Bronchial epithelial cell (primary cell): Measurements from ENCODE around the gene GSTA4. TPM values are rescaled to one million over a fixed set of nuclear protein-coding genes. Genes with fewer than 3 reads are reported as not detected.

Source experiments
- DNase-seq: peaks from one replicate; pipeline ENCODE4 v3.0.0-alpha.2; 2010; ENCODE audit warnings: low read depth
- FAIRE-seq: peaks from 2 replicates; lab custom pipeline; 2011; peaks lifted over from hg19 to GRCh38; lab: Jason Lieb, UNC
- H3K27me3 ChIP-seq: 2 replicates; pipeline ENCODE4 v1.5.1; 2011; ENCODE audit warnings: low read length; ENCODE audit not compliant: control insufficient read depth, insufficient read depth
- H3K36me3 ChIP-seq: 2 replicates; pipeline ENCODE4 v1.5.1; 2011; ENCODE audit warnings: low read length; ENCODE audit not compliant: control insufficient read depth, insufficient read depth
- H3K4me3 ChIP-seq: 2 replicates; pipeline ENCODE4 v1.5.1; 2011; ENCODE audit warnings: mild to moderate bottlenecking, low read depth, low read length, control low read depth
- CTCF ChIP-seq: IDR thresholded peaks from 2 replicates; pipeline ENCODE4 v1.5.1; 2011; ENCODE audit warnings: mild to moderate bottlenecking, moderate library complexity, low read length, control low read depth, inconsistent platforms; ENCODE audit not compliant: insufficient read depth, severe bottlenecking
- total RNA-seq: library from RNA; depleted of rRNA; stranded (reverse); fragments of >200 nt; gene quantifications from 2 replicates; pipeline ENCODE4 v1.2.1, GENCODE V29; 2014

The GSTA4 gene
- total RNA-seq, 1 donor from 2014 or later: 10.8 TPM

- DNase-seq (no peak), FAIRE-seq (no peak)
- no peak for TF ChIP-seq CTCF
- no peak overlapping the region for H3K4me3 ChIP-seq
- peaks cover 6% of the 10 kb centered on the region for H3K36me3 ChIP-seq
- no peaks in the 10 kb centered on the region for H3K27me3 ChIP-seq
Observed at GRCh38 chr6:52981222-52981900, 13.7 kb downstream of the GSTA4 start.

- Histone ChIP-seq H3K27me3 (no peaks in the 10 kb centered on the region), H3K36me3 (no peaks in the 10 kb centered on the region), H3K4me3 (no peak overlapping the region)
- TF ChIP-seq CTCF: no peak
- FAIRE-seq (no peak), DNase-seq (no peak)
Observed at GRCh38 chr6:52976591-52977035, 18.5 kb downstream of the GSTA4 start.

GRCh38 chr6:52976149-52976548 lies 18.9 kb downstream of the GSTA4 start:
- FAIRE-seq: no peak
- no peaks in the 10 kb centered on the region for H3K36me3 ChIP-seq
- H3K27me3 ChIP-seq: no peaks in the 10 kb centered on the region
- no peak for TF ChIP-seq CTCF
- DNase-seq: no peak
- H3K4me3 ChIP-seq: no peak overlapping the region

- no peak for FAIRE-seq
- H3K27me3 ChIP-seq: no peaks in the 10 kb centered on the region
Observed at GRCh38 chr6:52975580-52975979, 19.5 kb downstream of the GSTA4 start.

GRCh38 chr6:52972989-52973388 lies 22.1 kb downstream of the GSTA4 start:
- H3K4me3 ChIP-seq: no peak overlapping the region
- DNase-seq (no peak), FAIRE-seq (no peak)
- no peaks in the 10 kb centered on the region for H3K27me3 ChIP-seq
- H3K36me3 ChIP-seq: no peaks in the 10 kb centered on the region
- TF ChIP-seq CTCF: no peak

More at GRCh38 chr6:52975580-52975979, 19.5 kb downstream of the GSTA4 start:
- no peaks in the 10 kb centered on the region for H3K36me3 ChIP-seq
- no peak for TF ChIP-seq CTCF
- no peak for DNase-seq
- H3K4me3 ChIP-seq: no peak overlapping the region

- FAIRE-seq: no peak
- Histone ChIP-seq H3K4me3 (no peak overlapping the region), H3K27me3 (no peaks in the 10 kb centered on the region), H3K36me3 (no peaks in the 10 kb centered on the region)
- TF ChIP-seq CTCF: no peak
- DNase-seq: no peak
Observed at GRCh38 chr6:52969359-52969758, 25.7 kb downstream of the GSTA4 start.
